Measurements from ENCODE around the gene C16orf78.
"Not testable (repeated sequence)": the region's sequence is repeated elsewhere in the genome, so short reads cannot be mapped to it uniquely, and the experiment has no call there.

The C16orf78 gene

GRCh38 chr16:49350265-49351095 lies 23.1 kb upstream of the C16orf78 start:
- peak; percentile 3 for DNase-seq

GRCh38 chr16:49351096-49351487 lies 22.5 kb upstream of the C16orf78 start:
- DNase-seq, result no peak

DNA sequence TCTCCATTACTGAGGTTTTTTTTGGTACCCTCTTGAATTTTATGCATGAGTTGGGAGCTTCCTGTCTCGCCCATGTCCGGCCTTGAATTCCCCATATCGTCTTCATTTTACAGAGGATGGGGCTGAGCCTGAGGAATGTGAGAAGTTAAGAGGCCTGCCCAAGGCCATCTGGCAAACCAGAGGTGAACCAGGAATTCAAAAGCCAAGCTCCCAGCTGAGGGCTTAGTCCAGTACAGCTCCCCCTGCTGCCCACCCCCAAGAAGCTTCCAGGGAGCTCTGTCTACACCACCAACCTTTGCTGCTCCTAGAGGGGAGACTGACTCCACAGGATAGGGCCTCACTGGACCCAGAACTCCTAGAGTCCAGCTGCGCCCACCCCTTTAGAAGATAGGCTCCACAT lies 20.7 kb upstream of the C16orf78 start:
- DNase-seq, result no peak

DNA sequence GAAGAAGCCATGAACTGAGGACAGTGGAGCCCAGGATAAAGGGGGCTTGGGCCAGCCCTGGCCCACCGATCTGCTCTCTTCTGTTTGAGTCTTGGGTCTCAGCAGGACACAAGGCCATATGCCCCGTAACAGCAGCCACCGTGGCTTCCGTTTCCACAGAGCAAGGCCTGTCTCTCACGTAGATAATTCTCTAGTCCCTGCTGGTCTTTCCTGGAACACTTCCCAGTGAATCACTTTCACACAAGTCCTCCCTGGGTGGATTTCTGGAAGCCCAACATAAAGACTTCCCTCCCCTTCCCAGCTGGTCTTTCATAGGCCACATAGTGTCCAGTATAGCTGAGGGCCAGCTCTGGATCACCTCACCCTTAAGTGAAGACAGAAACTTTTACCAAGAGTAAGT lies 19.9 kb upstream of the C16orf78 start:
- DNase-seq, result no peak

GRCh38 chr16:49354101-49354500 lies 19.5 kb upstream of the C16orf78 start:
- no peak for DNase-seq

GRCh38 chr16:49354991-49355390 lies 18.6 kb upstream of the C16orf78 start:
- DNase-seq, result no peak

DNA sequence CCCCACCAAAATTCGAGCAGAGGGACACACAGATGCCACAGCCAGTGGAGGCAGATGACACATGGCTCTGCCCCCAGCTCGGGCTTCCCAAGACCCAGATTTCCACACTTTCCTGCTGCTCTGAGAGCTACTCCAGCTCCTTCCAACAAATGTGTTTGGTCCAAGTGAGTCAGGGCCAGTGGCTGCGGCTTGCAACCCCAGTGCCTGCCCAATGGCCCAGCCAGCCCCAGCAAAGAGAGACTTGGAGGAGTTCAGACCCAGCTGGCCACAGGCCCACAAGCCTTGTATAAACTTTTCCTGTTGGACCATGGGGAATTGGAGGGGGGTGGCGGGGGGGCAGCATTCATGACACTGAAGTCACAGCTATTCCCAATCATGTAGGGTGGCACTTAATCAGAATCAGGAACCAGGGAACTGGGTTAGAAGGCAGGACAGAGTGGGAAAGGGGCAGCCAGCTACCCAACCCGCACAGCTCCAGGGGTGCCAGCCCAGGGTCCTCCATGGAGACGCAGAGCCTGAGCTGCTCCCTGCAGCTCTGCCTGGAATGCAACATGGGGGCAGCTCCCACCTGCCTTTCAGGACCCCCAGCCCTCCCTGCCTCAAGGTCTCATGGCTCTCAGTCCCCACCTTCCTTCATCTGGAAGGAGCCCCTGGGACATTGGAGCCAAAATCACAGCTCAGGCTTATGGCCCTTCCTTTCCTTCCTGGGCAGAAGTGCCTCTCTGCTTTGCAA lies 17.5 kb upstream of the C16orf78 start:
- DNase-seq, result no peak

DNA sequence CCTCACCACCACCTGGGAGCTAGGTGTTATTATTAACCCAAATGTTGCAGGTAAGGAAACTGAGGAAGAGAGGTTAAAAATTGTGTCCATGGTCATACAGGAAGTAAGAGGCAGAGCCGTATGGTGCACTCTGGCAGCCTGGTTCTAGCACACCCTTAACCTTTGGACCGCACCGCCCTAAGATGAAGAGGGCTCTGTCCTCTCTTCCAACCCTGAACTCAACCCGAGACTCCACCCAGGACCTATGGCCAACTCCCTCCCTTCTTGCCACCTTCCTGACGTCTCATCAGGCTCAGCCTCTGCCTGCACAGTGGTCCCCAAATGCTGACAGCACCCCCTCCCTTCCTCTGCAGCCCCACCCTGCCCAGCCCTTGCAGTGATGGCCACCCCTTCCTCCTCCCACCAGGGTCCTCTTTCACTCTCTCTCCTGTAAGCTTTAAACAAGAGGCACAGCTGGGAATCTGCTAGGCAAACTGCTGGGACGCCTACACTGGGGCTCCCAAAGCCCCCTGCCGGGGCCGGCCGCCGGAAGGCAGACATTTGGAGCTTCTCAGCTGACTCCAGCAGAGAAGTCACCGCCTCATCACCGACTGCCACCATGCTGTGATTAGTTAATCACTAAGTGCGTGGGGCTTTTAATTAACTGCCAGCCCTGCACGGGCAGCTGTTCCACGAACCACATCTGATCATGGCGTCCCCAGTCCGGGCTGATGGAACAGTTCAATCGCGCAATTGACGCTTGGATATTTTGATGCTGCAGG lies 16.7 kb upstream of the C16orf78 start:
- no peak for DNase-seq

DNA sequence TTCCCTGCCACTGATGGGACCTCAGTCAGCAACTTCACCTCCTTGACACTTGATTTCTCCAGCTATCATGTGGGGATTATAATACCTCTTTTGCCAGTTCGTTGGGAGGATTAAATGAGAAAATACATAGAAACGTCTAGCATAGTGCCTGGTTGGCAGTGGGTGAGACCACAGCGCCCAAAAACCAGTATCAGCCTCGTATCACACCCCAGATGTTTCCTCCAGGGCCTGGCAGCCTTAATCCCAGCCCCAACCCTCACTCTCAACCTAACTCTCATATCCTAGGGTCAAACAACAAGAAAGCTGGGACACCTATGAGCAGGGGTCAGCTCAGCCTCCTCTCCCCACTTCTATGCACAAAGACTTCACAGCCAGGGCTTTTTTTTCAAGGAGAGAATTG lies 14.0 kb upstream of the C16orf78 start:
- DNase-seq, result no peak

- not testable (repeated sequence) for DNase-seq
Observed at GRCh38 chr16:49361731-49362130, 11.9 kb upstream of the C16orf78 start.

- DNase-seq, result no peak
Observed at GRCh38 chr16:49362230-49362629, 11.4 kb upstream of the C16orf78 start.

GRCh38 chr16:49365711-49366509 lies 7.7 kb upstream of the C16orf78 start:
- no peak for DNase-seq

DNA sequence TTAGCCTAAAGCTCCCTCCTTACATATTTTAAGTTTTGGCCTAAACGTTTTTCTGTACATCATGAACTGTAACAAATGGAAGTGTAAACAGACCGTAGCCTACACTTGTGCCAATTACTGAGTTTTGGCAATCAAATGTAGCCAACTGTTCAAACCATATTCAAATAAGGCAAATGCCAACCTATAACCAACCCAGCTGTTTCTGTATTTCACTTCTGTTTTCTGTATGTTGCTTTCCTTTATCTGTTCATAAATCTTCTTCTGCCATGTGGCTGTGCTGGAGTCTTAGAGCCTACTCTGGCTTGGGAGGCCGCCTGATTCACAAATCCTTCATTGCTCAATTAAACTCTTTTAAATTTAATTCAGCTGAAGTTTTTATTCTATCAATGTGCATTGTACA lies 6.9 kb upstream of the C16orf78 start:
- DNase-seq, result no peak

GRCh38 chr16:49369651-49370611 lies 3.7 kb upstream of the C16orf78 start:
- no peak for DNase-seq

GRCh38 chr16:49376206-49376605 lies 2.6 kb downstream of the C16orf78 start:
- DNase-seq, result no peak

- no peak for DNase-seq
Observed at GRCh38 chr16:49377196-49377755, 3.7 kb downstream of the C16orf78 start.

DNA sequence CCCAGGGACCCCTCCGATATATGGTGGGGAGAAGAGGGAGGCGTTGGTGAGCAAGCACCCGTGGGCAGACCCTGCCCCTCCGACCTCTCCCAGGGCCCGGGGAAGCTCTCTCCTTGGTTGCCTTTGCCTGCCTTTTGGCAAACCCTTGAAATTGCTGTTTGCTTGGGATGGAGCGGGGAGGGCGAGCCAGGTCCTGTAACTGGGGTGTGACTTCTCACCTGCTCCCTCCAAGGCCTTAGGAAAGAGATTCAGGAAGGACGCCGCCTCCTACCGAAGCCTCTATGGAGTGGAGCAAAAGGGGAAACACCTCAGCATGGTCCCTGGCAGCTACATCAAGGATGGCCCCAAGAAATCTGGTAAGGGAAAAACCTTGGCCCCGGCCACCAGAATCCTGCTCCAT lies 4.6 kb downstream of the C16orf78 start:
- no peak for DNase-seq

DNA sequence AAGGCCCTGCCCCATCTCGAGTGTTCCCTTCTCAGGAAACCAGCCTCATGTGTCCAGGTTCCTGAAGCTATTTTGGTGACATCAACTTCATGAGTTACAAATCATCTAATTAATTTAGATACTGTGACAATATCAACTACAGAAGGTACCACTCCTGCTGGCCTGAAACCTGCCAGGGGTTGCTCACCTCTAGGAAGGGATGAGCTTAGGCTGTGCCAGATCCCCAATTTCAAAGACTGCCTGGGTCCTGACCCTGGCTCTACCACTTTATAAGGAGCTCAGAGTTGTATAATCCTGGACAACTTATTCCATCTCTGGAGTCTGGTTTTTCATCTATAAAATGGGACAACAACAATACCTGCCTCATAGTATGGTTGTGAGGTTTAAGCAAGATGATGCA lies 5.2 kb downstream of the C16orf78 start:
- no peak for DNase-seq

DNA sequence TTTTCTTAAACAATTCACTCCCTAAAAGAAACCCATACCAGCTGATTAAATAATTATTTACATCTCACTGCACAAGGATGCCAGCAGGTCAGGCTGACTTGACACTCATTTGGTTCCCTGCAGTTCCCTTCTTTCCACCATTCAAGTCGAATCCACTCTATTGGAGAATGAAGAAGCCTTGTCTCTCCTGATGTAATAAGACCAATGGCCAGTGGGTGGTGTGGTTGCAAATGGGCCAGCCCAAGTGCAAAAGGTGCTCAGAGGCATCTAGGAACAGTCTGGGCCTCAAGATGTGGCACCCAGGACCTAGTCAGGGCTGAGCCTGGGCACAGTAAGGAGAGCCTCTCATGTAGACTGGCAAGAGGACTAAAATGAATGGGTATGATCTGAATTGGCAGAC lies 9.3 kb downstream of the C16orf78 start:
- DNase-seq, result no peak

DNA sequence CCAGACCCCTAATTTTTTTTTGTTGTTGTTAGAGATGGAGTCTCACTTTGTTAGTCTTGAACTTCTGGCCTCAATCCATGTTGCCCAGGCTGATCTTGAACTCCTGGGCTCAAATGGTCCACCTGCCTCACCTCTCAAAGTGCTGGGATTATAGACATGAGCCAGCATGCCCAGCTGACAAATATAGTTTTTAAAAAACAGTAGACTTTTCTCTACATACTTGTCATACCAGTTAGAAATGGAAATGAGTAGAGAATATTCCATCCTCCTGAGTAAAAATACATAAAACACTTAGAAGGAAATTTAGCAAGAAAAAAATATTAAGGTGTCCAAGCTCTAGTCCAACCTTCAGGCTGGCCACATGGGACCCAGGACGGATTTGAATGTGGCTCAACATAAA lies 21.4 kb downstream of the C16orf78 start:
- DNase-seq, result no peak

- no peak for DNase-seq
Observed at GRCh38 chr16:49396206-49396720, 22.7 kb downstream of the C16orf78 start.

All from DMS79 treated with DMSO at 0.1 percent for 48 hours (cell line).